HG03457 (cell line): ENCODE results near the gene CDH4.

Experiments
- ATAC-seq: cut with Tn5 transposase; IDR thresholded peaks from one replicate; pipeline ENCODE4 v1.9.1; 2021; ENCODE audit warnings: moderate number of reproducible peaks; ENCODE audit not compliant: unreplicated experiment

The CDH4 gene

GRCh38 chr20:61434341-61434781 lies 182.3 kb downstream of the CDH4 start:
- ATAC-seq, result no peak

- no peak for ATAC-seq
Observed at GRCh38 chr20:61435184-61435822, 183.2 kb downstream of the CDH4 start.

DNA sequence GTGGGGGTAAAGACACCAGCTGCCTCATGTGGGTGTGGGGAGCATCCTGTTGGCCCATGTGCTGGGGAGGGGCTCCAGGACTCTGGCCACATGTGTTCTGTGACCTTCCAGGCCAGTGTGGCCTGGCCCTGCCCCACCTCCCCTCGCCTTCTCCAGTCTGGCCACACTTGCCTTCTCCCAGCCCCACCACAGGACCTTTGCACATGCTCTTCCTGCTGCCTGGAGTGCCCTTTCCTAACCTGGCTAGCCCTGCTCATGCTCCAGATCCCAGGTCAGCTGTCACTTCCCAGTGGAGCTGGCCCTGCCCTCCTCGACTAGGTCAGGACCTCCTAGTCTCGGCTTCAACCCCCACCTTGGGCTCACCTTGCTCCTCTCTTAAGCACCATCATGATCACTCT lies 183.8 kb downstream of the CDH4 start:
- ATAC-seq, result no peak

- no peak for ATAC-seq
Observed at GRCh38 chr20:61436283-61436666, 184.2 kb downstream of the CDH4 start.

- ATAC-seq, result no peak
Observed at GRCh38 chr20:61436667-61437279, 184.7 kb downstream of the CDH4 start.

DNA sequence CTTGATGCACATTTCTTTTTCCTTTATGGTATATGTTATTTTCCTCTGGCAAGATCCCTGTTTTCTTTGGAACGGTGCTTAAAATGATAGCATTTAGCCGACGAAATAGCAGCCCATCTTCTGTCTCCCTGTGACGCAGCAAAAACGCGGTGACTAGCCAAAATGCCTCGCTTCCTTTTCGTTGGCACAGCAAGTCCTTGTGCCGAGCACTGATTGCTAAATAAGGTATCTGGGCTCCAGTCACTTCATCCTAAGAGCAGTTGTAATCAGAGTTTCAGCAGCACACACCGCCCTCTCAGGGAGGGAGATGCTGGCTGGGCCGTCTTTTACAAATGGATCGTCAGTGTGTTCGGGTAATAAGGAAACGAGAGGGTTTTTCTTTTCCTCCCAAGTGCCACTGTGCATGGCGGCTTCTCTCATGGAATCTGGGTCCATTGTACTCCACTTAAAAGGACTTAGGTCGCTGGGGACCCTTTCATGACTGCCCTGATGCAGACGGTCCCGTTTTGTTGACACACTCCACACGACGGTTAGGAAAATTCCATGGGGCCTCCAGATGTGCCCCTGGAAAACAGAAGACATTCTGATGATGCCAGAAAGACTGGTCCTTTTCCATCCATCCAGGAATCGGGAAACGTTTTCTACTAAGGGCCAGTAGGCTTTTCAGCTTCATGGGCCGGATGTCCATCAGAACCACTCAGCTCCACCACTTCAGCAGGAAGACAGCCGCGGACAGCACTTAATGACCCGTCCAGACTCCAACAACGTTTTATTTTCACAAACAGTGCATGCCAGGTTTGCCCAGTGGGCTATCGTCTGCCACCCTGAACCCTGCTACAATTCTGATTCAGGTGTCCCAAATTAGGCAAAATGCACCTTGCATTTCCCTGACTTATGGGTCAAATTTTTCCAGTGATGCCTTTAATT lies 185.5 kb downstream of the CDH4 start:
- ATAC-seq, result no peak

DNA sequence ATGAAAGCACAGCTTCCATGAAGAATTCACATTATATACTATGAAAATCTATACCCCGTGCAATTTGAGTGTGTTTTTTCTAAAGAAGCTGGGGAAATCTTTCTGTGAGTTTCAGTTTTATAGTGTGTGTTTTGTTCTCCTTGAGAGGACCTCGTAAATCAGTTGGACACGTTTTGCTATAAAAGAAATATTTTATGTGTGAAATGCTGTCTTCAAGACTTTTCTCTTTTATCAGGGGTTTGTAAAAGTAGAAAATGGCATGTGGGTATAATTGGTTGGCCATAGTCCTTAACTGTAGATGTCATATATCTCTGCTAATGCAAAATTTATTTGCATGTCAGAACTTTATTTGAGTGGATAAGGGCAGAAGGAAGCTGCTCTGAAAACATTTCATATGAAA lies 186.2 kb downstream of the CDH4 start:
- ATAC-seq, result no peak

GRCh38 chr20:61439251-61439650 lies 187.2 kb downstream of the CDH4 start:
- no peak for ATAC-seq

GRCh38 chr20:61440548-61441055 lies 188.5 kb downstream of the CDH4 start:
- ATAC-seq, result no peak

- ATAC-seq, result no peak
Observed at GRCh38 chr20:61441537-61441936, 189.5 kb downstream of the CDH4 start.

DNA sequence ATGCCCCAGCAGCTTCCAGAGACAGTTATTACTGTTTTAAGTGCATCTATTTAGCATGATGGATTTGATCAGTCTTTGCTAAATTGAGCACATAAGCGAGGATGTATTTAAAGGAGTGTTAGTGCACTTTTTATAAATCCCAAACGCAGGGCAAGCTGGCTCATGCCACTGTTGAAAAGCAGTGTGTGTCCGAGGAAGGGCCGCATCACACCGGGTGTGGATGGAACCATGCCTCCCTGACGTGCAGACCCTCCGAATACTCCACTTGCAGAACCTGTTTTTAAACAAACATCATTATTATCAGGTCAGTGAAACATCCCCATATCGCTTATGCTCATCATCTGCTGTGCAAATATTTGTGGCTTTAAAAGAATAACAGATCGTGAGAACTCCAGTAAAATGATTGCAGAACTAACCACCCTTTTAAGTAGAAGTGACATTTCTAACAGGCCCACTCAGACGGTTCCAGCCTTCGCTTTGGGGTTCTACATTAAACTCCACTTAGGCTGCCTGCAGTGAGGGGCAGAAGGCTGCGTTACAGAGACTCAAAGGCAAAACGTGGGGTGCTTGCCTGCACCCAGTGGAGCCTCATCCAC lies 190.1 kb downstream of the CDH4 start:
- ATAC-seq, result no peak

DNA sequence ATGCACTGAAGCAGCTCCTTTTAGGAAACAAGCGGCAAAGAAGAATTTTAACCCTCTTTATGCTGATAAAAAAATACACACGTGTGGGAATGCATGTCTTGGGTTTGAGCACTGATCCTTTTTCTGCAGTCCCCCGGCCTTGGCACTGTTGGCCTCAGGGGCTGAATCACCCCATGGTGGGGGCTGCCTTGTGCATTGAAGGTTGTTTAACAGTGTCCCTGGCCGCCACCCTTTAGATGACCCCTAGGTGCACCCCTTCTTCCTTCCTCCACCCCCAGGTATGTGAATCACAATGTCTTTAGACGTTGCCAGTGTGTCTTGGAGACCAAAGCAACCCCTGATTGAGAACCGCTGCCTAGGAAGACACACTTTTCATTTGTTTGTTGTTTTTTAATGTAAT lies 190.7 kb downstream of the CDH4 start:
- no peak for ATAC-seq

DNA sequence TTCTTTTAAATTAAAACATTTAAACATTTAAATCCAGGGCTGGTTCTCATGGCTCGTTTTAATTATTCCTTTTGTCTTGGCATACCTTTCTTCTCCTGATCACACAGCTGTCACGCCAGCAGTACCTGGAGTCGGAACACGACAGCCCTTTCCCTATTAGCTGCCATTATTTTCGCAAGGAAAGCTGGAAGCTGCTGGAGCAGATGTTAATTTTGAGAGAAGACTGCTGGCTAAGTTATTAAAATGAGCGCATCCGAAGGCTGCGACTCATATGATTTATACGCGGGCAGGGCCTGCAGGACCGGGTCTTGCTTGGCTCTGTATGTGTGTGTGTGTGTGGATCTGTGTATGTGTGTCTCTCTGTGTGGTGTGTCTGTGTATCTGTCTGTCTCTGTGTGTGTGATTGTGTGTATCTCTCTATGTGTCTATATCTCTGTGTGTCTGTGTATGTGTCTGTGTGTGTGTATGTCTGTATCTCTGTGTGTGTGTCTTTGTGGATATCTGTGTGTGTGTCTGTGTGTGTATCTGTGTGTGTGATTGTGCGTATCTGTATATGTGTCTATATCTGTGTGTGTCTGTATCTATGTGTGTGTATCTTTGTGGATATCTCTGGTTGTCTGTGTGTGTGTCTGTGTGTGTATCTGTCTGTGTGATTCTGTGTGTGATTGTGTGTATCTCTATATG lies 191.5 kb downstream of the CDH4 start:
- ATAC-seq, result no peak

GRCh38 chr20:61444637-61445036 lies 192.6 kb downstream of the CDH4 start:
- no peak for ATAC-seq

DNA sequence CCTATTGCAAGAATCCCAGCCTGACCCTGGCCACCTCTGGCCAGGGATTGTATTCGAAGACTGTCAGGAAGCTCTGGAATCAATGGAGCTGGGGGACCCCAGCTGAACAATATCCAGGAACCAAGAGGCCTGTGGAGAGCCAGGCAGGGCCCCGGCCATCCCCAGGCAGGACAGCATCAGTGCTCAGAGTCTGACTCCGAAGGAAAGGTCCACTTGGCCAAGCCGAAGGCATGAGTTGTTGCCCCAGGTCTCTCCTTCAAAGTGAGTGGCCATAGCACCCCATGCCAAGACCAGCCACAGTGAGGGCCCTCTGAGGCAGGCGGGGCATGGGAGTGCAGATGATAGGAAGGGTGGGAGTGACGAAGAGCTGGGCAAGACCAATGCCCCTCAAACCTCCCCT lies 193.1 kb downstream of the CDH4 start:
- no peak for ATAC-seq

DNA sequence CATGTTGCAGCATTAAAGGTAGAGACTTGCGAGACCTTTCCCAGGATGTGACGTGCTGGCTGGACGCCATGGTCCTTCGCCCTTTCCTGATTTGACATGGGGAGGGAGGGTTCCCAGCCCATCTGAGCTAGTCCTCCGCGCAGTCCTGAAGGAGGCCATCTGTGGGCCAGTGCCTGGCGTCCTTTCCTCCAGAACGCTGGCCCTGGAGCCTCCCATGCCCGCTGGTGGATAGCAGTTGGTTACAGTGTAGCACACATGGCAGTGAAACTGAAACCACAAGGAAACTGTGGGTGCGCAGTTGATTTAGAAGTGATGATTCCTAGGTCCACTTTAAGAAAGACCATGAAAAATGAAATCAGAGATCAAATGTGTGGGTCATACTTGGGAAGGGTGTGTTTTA lies 193.7 kb downstream of the CDH4 start:
- no peak for ATAC-seq

DNA sequence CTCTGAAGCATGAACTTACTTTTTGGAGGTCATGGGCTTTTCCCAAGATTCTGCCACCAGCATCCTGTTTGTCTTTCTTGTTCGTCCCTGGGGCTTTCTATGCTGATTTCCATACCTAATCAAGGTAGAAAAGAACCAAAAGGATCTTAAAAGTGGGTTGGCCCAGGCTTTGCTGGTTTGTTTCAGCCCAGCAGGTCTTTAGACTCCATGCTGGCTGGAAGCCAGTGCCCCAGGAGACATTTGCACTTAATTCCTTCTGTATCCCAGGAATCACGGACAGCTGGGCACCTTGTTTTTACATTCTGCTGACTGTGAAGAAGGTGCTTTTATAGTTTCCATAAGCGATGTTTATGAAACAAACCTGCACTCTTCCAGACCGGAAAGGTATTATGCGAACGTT lies 195.9 kb downstream of the CDH4 start:
- no peak for ATAC-seq

DNA sequence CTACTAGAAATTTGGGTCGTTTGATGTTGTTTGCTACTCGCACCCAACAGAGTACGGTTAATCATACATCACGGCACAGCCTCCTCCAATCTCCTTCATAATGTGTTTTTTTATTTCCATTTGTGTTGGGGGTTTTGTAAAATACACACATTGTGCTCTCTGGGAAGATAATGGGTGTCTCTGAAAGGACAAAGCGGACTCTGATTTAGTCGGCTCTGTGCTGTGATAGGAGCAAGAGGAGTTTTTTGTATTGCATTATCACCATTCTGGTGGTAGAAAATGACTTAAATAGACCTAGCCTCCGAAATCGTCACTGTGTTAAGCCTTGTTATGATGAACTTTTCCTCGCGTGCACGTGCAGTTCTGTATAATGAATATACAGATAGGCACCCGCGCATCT lies 196.3 kb downstream of the CDH4 start:
- no peak for ATAC-seq

- no peak for ATAC-seq
Observed at GRCh38 chr20:61449057-61449609, 197.1 kb downstream of the CDH4 start.

GRCh38 chr20:61449916-61450315 lies 197.9 kb downstream of the CDH4 start:
- no peak for ATAC-seq
